Left colon (tissue), 2 donors: ENCODE results near the gene FPGT. TPM values are rescaled to one million over a fixed set of nuclear protein-coding genes. Genes with fewer than 3 reads are reported as not detected.
"Not testable (repeated sequence)": the region's sequence is repeated elsewhere in the genome, so short reads cannot be mapped to it uniquely, and the experiment has no call there.

Experiments
- ATAC-seq: fragments of 200-7000 bp; cut with Tn5 transposase; one replicate; pipeline ENCODE4 v1.9.1; 2020; ENCODE audit warnings: mild to moderate bottlenecking, moderate library complexity
- DNase-seq, 2 donors: peaks; one replicate each; pipeline ENCODE4 v3.0.0-alpha.2; 2020
- intact Hi-C, 2 donors: fragments of 100-400 bp; cut with DNase I in 1 of 2; cut with micrococcal nuclease in 1 of 2; formaldehyde crosslinking; loops; one replicate each; pipeline versions ENCODE4 v1.11.2 to v1.14.0; 2022; cut with DNase I, micrococcal nuclease
- long read RNA-seq: library from polyadenylated mRNA; unstranded; transcript quantifications from one replicate; pipeline ENCODE4 v2.0.0, GENCODE V29; 2021
- total RNA-seq, 2 donors: library from RNA; stranded (reverse); fragmentation: NEBNext Ultra II Directional; extraction: Animal tissue kit (Norgen Biotek cat#: 25700); gene quantifications; one replicate each; pipeline ENCODE4 v1.2.1, GENCODE V29; 2021
- donor health status: DM: no; HTN: no; CAD: no.
- donor health status: DM: yes; HTN: yes; CAD: no.

Gene FPGT
- total RNA-seq, result 10 to 100 TPM; 19.8 to 26.2 TPM
- long read RNA-seq, transcript FPGT-202 (4 exons, 3,254 nt), result major isoform, 23 of 32 reads
- long read RNA-seq, transcript FPGT-203 (4 exons, 601 nt), result minor isoform, 7 of 32 reads
- long read RNA-seq, partial matches to known transcripts, result 2 of 32 reads
- long read RNA-seq, other reads (novel, unspliced or antisense), result 0 of 32 reads

GRCh38 chr1:74197657-74198552 is at the start of gene FPGT, which contains the start of gene LRRIQ3:
Gene FPGT (plus strand): TSS chr1:74198242. CDS start chr1:74198279, 37 bp downstream.
Gene LRRIQ3 (minus strand): TSS chr1:74198176. CDS start chr1:74183684, 14,492 bp downstream.
- peak; percentile 93 to 97 for DNase-seq
- ATAC-seq, result peak; percentile 100
- intact Hi-C loops, result no loop called here

DNA sequence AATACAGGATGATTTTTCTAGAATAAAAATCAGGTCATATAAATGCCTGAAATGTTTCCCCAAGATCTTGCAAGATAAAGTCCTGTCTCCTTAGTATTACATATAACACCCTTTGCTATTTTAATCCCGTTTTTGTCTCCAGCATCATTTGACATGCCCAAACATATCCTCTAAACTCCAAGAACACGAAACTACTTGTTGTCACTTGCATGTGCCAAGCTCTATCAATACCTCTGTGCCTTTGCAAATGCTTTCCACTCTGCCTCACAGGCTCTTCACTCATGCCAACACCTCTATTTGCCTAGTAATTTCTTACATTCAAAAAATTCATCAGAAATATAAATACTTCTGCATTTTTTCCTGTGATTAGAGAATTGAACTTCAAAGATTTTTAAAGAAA is 38.0 kb upstream of the FPGT start:
- ATAC-seq, result no peak
- DNase-seq, result no peak
- intact Hi-C loops, result no loop called here

DNA sequence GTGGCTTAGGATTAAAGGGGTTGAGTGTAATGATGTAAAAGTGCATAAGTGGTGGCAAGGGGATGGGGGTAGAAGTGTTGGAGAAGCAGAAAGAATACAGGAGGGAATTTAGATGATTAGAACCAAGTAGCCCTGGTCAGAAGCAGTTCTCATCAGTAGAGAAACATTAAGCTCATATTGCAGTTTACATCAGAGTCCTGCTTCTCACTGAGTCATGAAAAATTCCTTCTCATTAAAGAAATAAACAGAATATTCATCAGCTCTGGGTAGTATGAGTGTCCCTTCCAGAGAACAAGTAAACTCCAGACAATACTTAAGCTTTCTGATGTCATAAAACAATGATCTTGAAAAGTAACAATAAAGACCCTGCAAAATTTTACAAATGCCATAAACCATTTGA is 36.5 kb upstream of the FPGT start:
- no peak for ATAC-seq
- no peak for DNase-seq
- intact Hi-C loops, result no loop called here

GRCh38 chr1:74162333-74162732 is 35.7 kb upstream of the FPGT start:
- intact Hi-C loops, result no loop called here
- DNase-seq, result no peak
- no peak for ATAC-seq

DNA sequence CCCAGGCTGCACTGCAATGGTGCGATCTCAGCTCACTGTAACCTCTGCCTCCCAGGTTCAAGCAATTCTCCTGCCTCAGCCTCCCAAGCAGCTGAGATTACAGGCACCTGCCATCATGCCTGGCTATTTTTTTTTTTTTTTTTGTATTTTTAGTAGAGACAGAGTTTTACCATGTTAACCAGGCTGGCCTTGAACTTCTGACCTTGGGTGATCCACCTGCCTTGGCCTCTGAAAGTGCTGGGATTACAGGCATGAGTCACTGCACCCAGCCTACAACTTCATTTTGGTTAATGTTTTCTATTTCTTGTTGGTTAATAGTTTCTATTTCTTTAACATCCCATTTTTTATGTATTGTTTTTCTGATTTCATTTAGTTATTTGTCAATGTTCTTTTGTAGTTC is 23.6 kb upstream of the FPGT start:
- DNase-seq, ATAC-seq, intact Hi-C loops: not testable (repeated sequence)

- no peak for DNase-seq
- intact Hi-C loops, result no loop called here
- ATAC-seq, result no peak
These were observed 17.6 kb upstream of the FPGT start for GRCh38 chr1:74180490-74180889.

DNA sequence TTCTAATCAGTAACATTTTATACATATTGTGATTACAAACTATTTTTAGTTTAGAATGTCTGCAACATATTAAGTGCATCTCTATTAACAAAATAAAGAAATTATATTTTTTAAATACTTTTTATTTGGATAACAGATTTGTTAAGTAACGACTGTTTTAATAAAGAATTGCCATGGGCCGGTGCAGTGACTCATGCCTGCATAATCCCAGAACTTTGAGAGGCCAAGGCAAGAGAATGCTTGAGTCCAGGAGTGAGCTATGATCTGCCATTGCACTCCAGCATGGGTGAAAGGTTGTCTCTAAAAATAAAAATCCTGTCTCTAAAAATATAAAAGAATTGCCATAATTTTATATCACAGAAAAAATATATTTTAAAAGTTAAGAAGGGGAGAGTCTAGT is 4.1 kb upstream of the FPGT start:
- DNase-seq, result no peak
- intact Hi-C loops, result no loop called here
- ATAC-seq, result no peak

DNA sequence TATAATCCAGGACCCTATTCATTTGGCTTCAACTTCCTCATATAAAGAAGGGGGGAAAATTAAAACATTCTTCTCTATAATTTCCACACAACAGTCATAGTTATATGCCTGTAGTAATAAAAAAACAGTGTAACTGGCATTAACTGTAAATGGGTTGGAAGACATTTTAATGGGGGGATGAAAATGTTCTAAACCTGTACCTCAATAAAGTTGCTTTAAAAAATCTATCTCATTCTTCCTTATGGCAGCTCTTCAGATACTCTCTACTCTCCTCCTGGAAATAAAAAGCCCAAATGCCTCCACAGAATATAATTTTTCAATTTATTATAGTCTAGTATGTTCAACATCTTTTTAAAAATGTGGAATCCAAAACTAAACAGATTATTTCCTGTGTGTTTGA is 2.7 kb upstream of the FPGT start:
- no peak for ATAC-seq
- intact Hi-C loops, result no loop called here
- no peak for DNase-seq

- ATAC-seq, result no peak
- no peak for DNase-seq
- intact Hi-C loops, result no loop called here
These were observed 787 bp upstream of the FPGT start for GRCh38 chr1:74197255-74197654.

DNA sequence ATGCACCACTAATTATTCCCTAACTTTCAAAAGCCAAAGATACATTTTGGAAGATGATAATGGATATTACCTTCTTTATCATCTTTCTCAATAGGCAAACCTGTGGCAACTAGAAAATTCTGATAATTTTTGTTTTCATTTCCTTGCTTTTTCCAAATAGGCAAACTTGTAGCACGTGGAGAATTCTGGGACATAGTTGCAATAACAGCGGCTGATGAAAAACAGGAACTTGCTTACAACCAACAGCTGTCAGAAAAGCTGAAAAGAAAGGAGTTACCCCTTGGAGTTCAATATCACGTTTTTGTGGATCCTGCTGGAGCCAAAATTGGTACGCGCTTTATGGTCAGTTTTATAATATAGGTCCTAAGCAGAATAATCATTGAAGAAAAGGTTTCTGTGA is 1.5 kb downstream of the FPGT start:
- intact Hi-C loops, result no loop called here
- DNase-seq (no peak), ATAC-seq (no peak)

DNA sequence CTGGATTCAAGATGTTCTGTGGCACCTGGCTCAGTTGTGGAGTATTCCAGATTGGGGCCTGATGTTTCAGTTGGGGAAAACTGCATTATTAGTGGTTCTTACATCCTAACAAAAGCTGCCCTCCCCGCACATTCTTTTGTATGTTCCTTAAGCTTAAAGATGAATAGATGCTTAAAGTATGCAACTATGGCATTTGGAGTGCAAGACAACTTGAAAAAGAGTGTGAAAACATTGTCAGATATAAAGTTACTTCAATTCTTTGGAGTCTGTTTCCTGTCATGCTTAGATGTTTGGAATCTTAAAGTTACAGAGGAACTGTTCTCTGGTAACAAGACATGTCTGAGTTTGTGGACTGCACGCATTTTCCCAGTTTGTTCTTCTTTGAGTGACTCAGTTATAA is 7.2 kb downstream of the FPGT start:
- intact Hi-C loops, result no loop called here
- DNase-seq (no peak), ATAC-seq (no peak)

DNA sequence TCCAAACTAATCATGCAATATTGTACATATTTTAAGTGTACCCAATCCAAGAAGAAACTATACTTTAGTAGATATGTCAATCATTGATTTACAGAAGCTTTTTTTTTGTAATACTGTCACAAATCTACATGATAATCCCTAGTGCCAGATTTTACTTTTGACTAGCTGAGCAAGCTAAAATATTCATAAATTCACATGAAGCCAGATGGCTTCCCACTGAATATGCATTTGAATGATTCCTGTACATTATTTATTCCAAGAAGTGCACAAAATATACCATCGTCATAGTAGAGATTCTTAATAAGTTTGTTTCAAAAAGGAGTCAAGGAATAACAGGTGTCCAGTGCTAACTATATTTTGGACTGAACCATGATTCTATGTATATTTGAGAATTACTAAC is 17.2 kb downstream of the FPGT start:
- no peak for DNase-seq
- intact Hi-C loops, result no loop called here

GRCh38 chr1:74222701-74223100 is 24.7 kb downstream of the FPGT start:
- DNase-seq, result no peak
- peak; percentile 60 for ATAC-seq
- intact Hi-C loops, result no loop called here

More for the DNA sequence above, 17.2 kb downstream of the FPGT start:
- no peak for ATAC-seq

- no peak for ATAC-seq
- no peak for DNase-seq
- intact Hi-C loops, result no loop called here
These were observed 25.4 kb downstream of the FPGT start for GRCh38 chr1:74223453-74223852.

- ATAC-seq, result no peak
- no peak for DNase-seq
- intact Hi-C loops, result no loop called here
These were observed 37.1 kb downstream of the FPGT start, which contains the start of gene TNNI3K for GRCh38 chr1:74235153-74235552. Gene TNNI3K (plus strand): TSS chr1:74235387. CDS start chr1:74235452, 65 bp downstream.

- intact Hi-C loops, result no loop called here
- DNase-seq (no peak), ATAC-seq (no peak)
These were observed 38.4 kb downstream of the FPGT start for GRCh38 chr1:74236440-74236839.

DNA sequence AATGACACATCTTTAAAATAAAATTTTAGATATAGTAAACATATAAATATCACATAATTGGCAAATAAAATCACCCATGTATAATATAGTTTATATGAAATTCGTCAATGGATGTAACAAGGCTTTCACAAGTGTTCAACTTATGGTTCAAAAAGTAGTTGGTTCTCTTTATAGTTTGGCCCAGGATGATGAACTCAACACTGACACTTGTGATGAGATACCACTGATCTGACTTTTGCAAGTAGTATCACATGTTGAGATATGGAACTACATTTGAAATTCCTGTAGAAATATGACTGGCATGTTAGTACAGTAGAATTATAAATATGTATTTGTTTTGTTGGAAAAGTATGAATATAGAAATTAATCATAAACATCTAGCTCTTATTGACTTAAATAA is 39.0 kb downstream of the FPGT start:
- DNase-seq (no peak), ATAC-seq (no peak)
- intact Hi-C loops, result no loop called here

- ATAC-seq, result no peak
- no peak for DNase-seq
- intact Hi-C loops, result no loop called here
These were observed 39.7 kb downstream of the FPGT start for GRCh38 chr1:74237787-74238186.

- intact Hi-C loops, result no loop called here
- ATAC-seq, result no peak
These were observed 47.2 kb downstream of the FPGT start for GRCh38 chr1:74245168-74245772.

GRCh38 chr1:74246315-74246714 is 48.3 kb downstream of the FPGT start:
- DNase-seq (no peak), ATAC-seq (no peak)
- intact Hi-C loops, result no loop called here

More at GRCh38 chr1:74245168-74245772, 47.2 kb downstream of the FPGT start:
- no peak for DNase-seq
